Neural progenitor cell (in vitro differentiated cells): ENCODE measurements around the gene NTN4. TPM values are rescaled to one million over a fixed set of nuclear protein-coding genes. Genes with fewer than 3 reads are reported as not detected.

ENCODE experiments used
- DNase-seq: peaks from one replicate; pipeline ENCODE4 v3.0.0-alpha.2; 2016; ENCODE audit warnings: low spot score
- H2AFZ ChIP-seq: fragments of 200-600 bp; sonication (generic); replicated peaks from 2 replicates; pipeline ENCODE4 v1.6.1; 2016; ENCODE audit warnings: antibody characterized with exemption
- H3F3A ChIP-seq: fragments of 200-600 bp; sonication (generic); 2 replicates; pipeline ENCODE4 v1.6.1; 2016; ENCODE audit warnings: antibody characterized with exemption, low read depth
- H3K27ac ChIP-seq: fragments of 200-600 bp; sonication (generic); 2 replicates; pipeline ENCODE4 v1.5.1; 2016; ENCODE audit warnings: mild to moderate bottlenecking
- H3K27me3 ChIP-seq: fragments of 200-600 bp; sonication (generic); 2 replicates; pipeline ENCODE4 v1.6.1; 2016; ENCODE audit warnings: mild to moderate bottlenecking, moderate library complexity
- H3K36me3 ChIP-seq: fragments of 200-600 bp; sonication (generic); 2 replicates; pipeline ENCODE4 v1.5.1; 2016
- H3K4me1 ChIP-seq: fragments of 200-600 bp; sonication (generic); 2 replicates; pipeline ENCODE4 v1.6.1; 2016; ENCODE audit warnings: mixed run types
- H3K4me2 ChIP-seq: fragments of 200-600 bp; sonication (generic); 2 replicates; pipeline ENCODE4 v1.6.1; 2016
- H3K4me3 ChIP-seq: fragments of 200-600 bp; sonication (generic); 2 replicates; pipeline ENCODE4 v1.5.1; 2016
- H3K79me2 ChIP-seq: fragments of 200-600 bp; sonication (generic); 2 replicates; pipeline ENCODE4 v1.6.1; 2016; ENCODE audit warnings: low read depth
- H3K9ac ChIP-seq: fragments of 200-600 bp; sonication (generic); 2 replicates; pipeline ENCODE4 v1.6.1; 2016
- H3K9me3 ChIP-seq: fragments of 200-600 bp; sonication (generic); 2 replicates; pipeline ENCODE4 v1.5.1; 2016; ENCODE audit warnings: low read depth
- H4K20me1 ChIP-seq: fragments of 200-600 bp; sonication (generic); 2 replicates; pipeline ENCODE4 v1.6.1; 2016; ENCODE audit warnings: low read depth
- H3K27ac Mint-ChIP-seq: 3 replicates; pipeline ENCODE4 v1.8.0; 2021; ENCODE audit warnings: mixed read lengths
- H3K27me3 Mint-ChIP-seq: 2 replicates; pipeline ENCODE4 v1.8.0; 2022; ENCODE audit warnings: low read depth, mild to moderate bottlenecking, inconsistent platforms, moderate library complexity, mixed read lengths; ENCODE audit not compliant: insufficient read depth
- H3K36me3 Mint-ChIP-seq: 3 replicates; pipeline ENCODE4 v1.8.0; 2021; ENCODE audit warnings: mixed read lengths
- H3K4me1 Mint-ChIP-seq: 3 replicates; pipeline ENCODE4 v1.8.0; 2021; ENCODE audit warnings: mixed read lengths
- H3K4me3 Mint-ChIP-seq: 3 replicates; pipeline ENCODE4 v1.8.0; 2021; ENCODE audit warnings: mild to moderate bottlenecking, moderate library complexity, mixed read lengths
- H3K9me3 Mint-ChIP-seq: 3 replicates; pipeline ENCODE4 v1.8.0; 2020; ENCODE audit warnings: mixed read lengths
- CTCF ChIP-seq: fragments of 200-600 bp; sonication (generic); IDR thresholded peaks from 2 replicates; pipeline ENCODE4 v1.5.1; 2017; ENCODE audit warnings: antibody characterized with exemption, mild to moderate bottlenecking
- EZH2 ChIP-seq: fragments of 200-600 bp; sonication (generic); IDR thresholded peaks from 2 replicates; pipeline ENCODE4 v1.6.1; 2017; ENCODE audit warnings: antibody characterized with exemption, mild to moderate bottlenecking, moderate library complexity
- EZH2phosphoT487 ChIP-seq: fragments of 200-600 bp; sonication (generic); IDR thresholded peaks from 2 replicates; pipeline ENCODE4 v1.6.1; 2017; ENCODE audit warnings: antibody characterized with exemption
- total RNA-seq: library from RNA; depleted of rRNA; stranded (reverse); fragments of >200 nt; gene quantifications from 2 replicates; pipeline ENCODE4 v1.2.3, GENCODE V29; 2015; ENCODE audit warnings: low replicate concordance

NTN4 gene
- total RNA-seq, 1 donor from 2014 or later = 2.3 TPM

GRCh38 chr12:95709152-95709551, 81.4 kb downstream of the NTN4 start:
- Histone ChIP-seq H2AFZ (no peak overlapping the region), H4K20me1 (no peaks in the 10 kb centered on the region), H3K36me3 (no peaks in the 10 kb centered on the region), H3K27me3 (no peaks in the 10 kb centered on the region), H3K9me3 (no peaks in the 10 kb centered on the region), H3K79me2 (no peaks in the 10 kb centered on the region), H3K4me3 (no peak overlapping the region), H3K4me1 (no peaks in the 10 kb centered on the region), H3F3A (no peaks in the 10 kb centered on the region), H3K27ac (no peak overlapping the region), H3K9ac (no peak overlapping the region), H3K4me2 (no peak overlapping the region)
- Mint-ChIP-seq H3K36me3 (no peaks in the 10 kb centered on the region), H3K9me3 (no peaks in the 10 kb centered on the region), H3K4me3 (no peak overlapping the region), H3K27me3 (no peaks in the 10 kb centered on the region), H3K4me1 (no peaks in the 10 kb centered on the region), H3K27ac (no peak overlapping the region)
- no peak for DNase-seq
- TF ChIP-seq EZH2 = no peak
- no peak for TF ChIP-seq EZH2phosphoT487
- TF ChIP-seq CTCF = no peak

GRCh38 chr12:95705143-95705542, 85.4 kb downstream of the NTN4 start:
- no peaks in the 10 kb centered on the region for H3K4me1 ChIP-seq
- H3K27me3 ChIP-seq = no peaks in the 10 kb centered on the region
- no peak for DNase-seq
- no peak overlapping the region for H3K27ac Mint-ChIP-seq
- H4K20me1 ChIP-seq = no peaks in the 10 kb centered on the region
- no peak overlapping the region for H2AFZ ChIP-seq
- H3K27ac ChIP-seq = no peak overlapping the region
- no peak overlapping the region for H3K9ac ChIP-seq
- H3K4me2 ChIP-seq = no peak overlapping the region
- H3K27me3 Mint-ChIP-seq = no peaks in the 10 kb centered on the region
- no peak overlapping the region for H3K4me3 ChIP-seq
- no peaks in the 10 kb centered on the region for H3K36me3 ChIP-seq
- no peaks in the 10 kb centered on the region for H3K9me3 ChIP-seq
- no peaks in the 10 kb centered on the region for H3K4me1 Mint-ChIP-seq
- TF ChIP-seq CTCF = no peak
- TF ChIP-seq EZH2 = no peak
- no peak for TF ChIP-seq EZH2phosphoT487
- H3F3A ChIP-seq = no peaks in the 10 kb centered on the region
- H3K4me3 Mint-ChIP-seq = no peak overlapping the region
- no peaks in the 10 kb centered on the region for H3K79me2 ChIP-seq
- H3K36me3 Mint-ChIP-seq = no peaks in the 10 kb centered on the region
- H3K9me3 Mint-ChIP-seq = no peaks in the 10 kb centered on the region

- H3K4me3 Mint-ChIP-seq = no peak overlapping the region
- DNase-seq = no peak
- H3K4me1 Mint-ChIP-seq = no peaks in the 10 kb centered on the region
- no peak overlapping the region for H3K9ac ChIP-seq
- no peaks in the 10 kb centered on the region for H4K20me1 ChIP-seq
- TF ChIP-seq EZH2 (no peak), CTCF (no peak), EZH2phosphoT487 (no peak)
- no peaks in the 10 kb centered on the region for H3K9me3 ChIP-seq
- no peaks in the 10 kb centered on the region for H3K27me3 Mint-ChIP-seq
- no peaks in the 10 kb centered on the region for H3K36me3 Mint-ChIP-seq
- no peak overlapping the region for H3K27ac Mint-ChIP-seq
- no peak overlapping the region for H3K4me3 ChIP-seq
- no peaks in the 10 kb centered on the region for H3K9me3 Mint-ChIP-seq
- H3K36me3 ChIP-seq = no peaks in the 10 kb centered on the region
- H3K4me2 ChIP-seq = no peak overlapping the region
- no peaks in the 10 kb centered on the region for H3K4me1 ChIP-seq
- H3K79me2 ChIP-seq = no peaks in the 10 kb centered on the region
- H3K27ac ChIP-seq = no peak overlapping the region
- no peaks in the 10 kb centered on the region for H3F3A ChIP-seq
- no peak overlapping the region for H2AFZ ChIP-seq
- no peaks in the 10 kb centered on the region for H3K27me3 ChIP-seq
These were observed 86.6 kb downstream of the NTN4 start for GRCh38 chr12:95703986-95704385.
